B cell (primary cell): Measurements from ENCODE around the gene GCH1.

ENCODE experiments used
- CTCF ChIP-seq: fragments of 200-600 bp; IDR thresholded peaks from one replicate; pipeline ENCODE4 v1.8.0; 2022; ENCODE audit warnings: antibody characterized with exemption, mild to moderate bottlenecking
- EZH2 ChIP-seq: IDR thresholded peaks from 2 replicates; pipeline ENCODE4 v1.6.1; 2012; ENCODE audit warnings: borderline replicate concordance, low read depth, mild to moderate bottlenecking, moderate library complexity, low read length; ENCODE audit not compliant: insufficient read depth, poor library complexity, severe bottlenecking

- TF ChIP-seq CTCF (no peak), EZH2 (no peak)
Measured at GRCh38 chr14:54854181-54854580, 48.4 kb downstream of the GCH1 start.
